HCT116 (cell line): ENCODE results near the gene LEKR1. TPM values are rescaled to one million over a fixed set of nuclear protein-coding genes. Genes with fewer than 3 reads are reported as not detected.
A peak's percentile ranks its signal among the peaks of the same experiment; 100 is the strongest.

Experiments used
- ATAC-seq: fragments of 200-7000 bp; cut with Tn5 transposase; 2 replicates; pipeline ENCODE4 v1.9.1; 2020; ENCODE audit warnings: mild to moderate bottlenecking, moderate library complexity
- BruUV-seq: library from RNA; stranded (reverse); fragments of 400-500 nt; replicated peaks from 2 replicates; lab custom pipeline; 2021; lab: Mats Ljungman, UMichigan
- CTCF ChIA-PET: fragments of 300-600 bp; sonication (Branson Sonifier 250); formaldehyde crosslinking; loops from one replicate; lab custom pipeline; 2021; ENCODE audit warnings: antibody characterized with exemption; lab: Charles Lee
- POLR2A ChIA-PET: fragments of 300-600, 350-600 bp; sonication (Branson Sonifier 250); formaldehyde crosslinking; loops from one replicate; lab custom pipeline; 2021; ENCODE audit warnings: antibody characterized with exemption; lab: Charles Lee
- RAD21 ChIA-PET, 2 experiments: fragments of 300-600 bp; sonication (Branson Sonifier 250); formaldehyde crosslinking; loops; one replicate each; lab custom pipeline; 2023; ENCODE audit warnings: low total read pairs in 2 of 2; ENCODE audit not compliant: uncharacterized antibody in 2 of 2, unreplicated experiment in 2 of 2, low non-redundant PET in 1 of 2; lab: Charles Lee
- DNase-seq: peaks from one replicate; pipeline ENCODE4 v3.0.0-alpha.2; 2010; ENCODE audit warnings: low read depth, low spot score
- H2AFZ ChIP-seq: fragments of 200-600 bp; shearing (Covaris generic), sonication (generic); 2 replicates; pipeline ENCODE4 v1.6.1; 2017; ENCODE audit warnings: low read depth, mixed run types, mixed read lengths, antibody characterized with exemption, low read length; ENCODE audit not compliant: poor library complexity, severe bottlenecking
- H3K27ac ChIP-seq: 2 replicates; pipeline ENCODE4 v1.5.1; 2012; ENCODE audit warnings: low read depth, low read length
- H3K27me3 ChIP-seq: fragments of 200-600 bp; sonication (generic); 2 replicates; pipeline ENCODE4 v1.6.1; 2016; ENCODE audit warnings: mixed run types, low read length, mixed read lengths; ENCODE audit not compliant: insufficient read depth
- H3K36me3 ChIP-seq, 2 experiments: fragments of 200-500 bp in 1 of 2; fragments of 200-600 bp in 1 of 2; sonication (Bioruptor generic) in 1 of 2; sonication (generic) in 1 of 2; 2 replicates each; pipeline versions ENCODE4 v1.5.1 to v1.6.1; 2014 to 2016; ENCODE audit warnings: low read length in 2 of 2, inconsistent platforms in 1 of 2, mixed read lengths in 1 of 2, mixed run types in 1 of 2; ENCODE audit not compliant: insufficient read depth in 2 of 2, control insufficient read depth in 1 of 2
- H3K4me1 ChIP-seq, 2 experiments: fragments of 200-600 bp in 1 of 2; sonication (generic) in 1 of 2; 2 replicates each; pipeline versions ENCODE4 v1.5.1 to v1.6.1; 2012 to 2017; ENCODE audit warnings: low read length in 2 of 2, inconsistent platforms in 1 of 2, mild to moderate bottlenecking in 1 of 2, mixed read lengths in 1 of 2, mixed run types in 1 of 2, moderate library complexity in 1 of 2; ENCODE audit not compliant: insufficient read depth in 2 of 2, control insufficient read depth in 1 of 2
- H3K4me2 ChIP-seq: fragments of 200-600 bp; sonication (generic); 2 replicates; pipeline ENCODE4 v1.6.1; 2017; ENCODE audit warnings: mixed run types, low read length, mixed read lengths
- H3K4me3 ChIP-seq, 2 experiments: fragments of 200-600 bp in 1 of 2; sonication (generic) in 1 of 2; replicated peaks in 1 of 2; 2 replicates each; pipeline ENCODE4 v1.5.1; 2011 to 2016; ENCODE audit warnings: low read length in 2 of 2, control low read depth in 1 of 2, low read depth in 1 of 2, mild to moderate bottlenecking in 1 of 2, mixed read lengths in 1 of 2, mixed run types in 1 of 2
- H3K79me2 ChIP-seq: fragments of 200-600 bp; sonication (generic); 2 replicates; pipeline ENCODE4 v1.6.1; 2017; ENCODE audit warnings: mild to moderate bottlenecking, mixed run types, low read length, moderate library complexity, mixed read lengths; ENCODE audit not compliant: insufficient read depth
- H3K9ac ChIP-seq: fragments of 200-600 bp; sonication (generic); 2 replicates; pipeline ENCODE4 v1.6.1; 2016; ENCODE audit warnings: low read length, mixed read lengths
- H3K9me2 ChIP-seq: fragments of 200-600 bp; sonication (generic), shearing (Covaris generic); 2 replicates; pipeline ENCODE4 v1.6.1; 2017; ENCODE audit warnings: mixed run types, mild to moderate bottlenecking, moderate library complexity; ENCODE audit not compliant: insufficient read depth
- H3K9me3 ChIP-seq, 2 experiments: fragments of 200-500 bp in 1 of 2; fragments of 200-600 bp in 1 of 2; sonication (Bioruptor generic) in 1 of 2; sonication (generic) in 1 of 2; 2 replicates each; pipeline ENCODE4 v1.6.1; 2014 to 2017; ENCODE audit warnings: low read length in 2 of 2, mixed read lengths in 2 of 2, inconsistent platforms in 1 of 2, low read depth in 1 of 2, mild to moderate bottlenecking in 1 of 2, mixed run types in 1 of 2, moderate library complexity in 1 of 2; ENCODE audit not compliant: control insufficient read depth in 1 of 2, insufficient read depth in 1 of 2
- H4K20me1 ChIP-seq: fragments of 200-600 bp; sonication (generic), shearing (Covaris generic); 2 replicates; pipeline ENCODE4 v1.6.1; 2017; ENCODE audit warnings: mixed run types, mild to moderate bottlenecking, moderate library complexity; ENCODE audit not compliant: insufficient read depth
- CBX3 ChIP-seq: IDR thresholded peaks from 2 replicates; pipeline ENCODE4 v1.6.1; 2012; ENCODE audit warnings: low read depth
- CTCF ChIP-seq, 3 experiments: fragments of 200-600 bp in 1 of 3; sonication (generic) in 1 of 3; IDR thresholded peaks in 2 of 3; conservative IDR thresholded peaks in 1 of 3; 2 replicates each; pipeline ENCODE4 v1.5.1; 2012 to 2017; ENCODE audit warnings: low read depth in 2 of 3, low read length in 2 of 3, antibody characterized with exemption in 1 of 3, borderline replicate concordance in 1 of 3, control low read depth in 1 of 3, mild to moderate bottlenecking in 1 of 3, mixed read lengths in 1 of 3, mixed run types in 1 of 3, moderate library complexity in 1 of 3; ENCODE audit not compliant: insufficient read depth in 1 of 3
- ELF1 ChIP-seq: IDR thresholded peaks from 2 replicates; pipeline ENCODE4 v1.6.1; 2012; ENCODE audit warnings: low read depth, borderline replicate concordance
- EZH2 ChIP-seq: fragments of 200-600 bp; sonication (generic); IDR thresholded peaks from 2 replicates; pipeline ENCODE4 v1.6.1; 2017; ENCODE audit warnings: antibody characterized with exemption, mixed run types
- EZH2phosphoT487 ChIP-seq: fragments of 200-600 bp; IDR thresholded peaks from 2 replicates; pipeline ENCODE4 v1.6.1; 2018; ENCODE audit warnings: antibody characterized with exemption, borderline replicate concordance
- POLR2A ChIP-seq: IDR thresholded peaks from 2 replicates; pipeline ENCODE4 v1.7.0; 2011; ENCODE audit warnings: borderline replicate concordance; ENCODE audit not compliant: insufficient read depth, insufficient read length; ENCODE audit errors: extremely low read depth
- POLR2AphosphoS5 ChIP-seq: IDR thresholded peaks from 2 replicates; pipeline ENCODE4 v1.6.1; 2011; ENCODE audit warnings: mild to moderate bottlenecking, low read depth, low read length, moderate library complexity
- SIN3A ChIP-seq: IDR thresholded peaks from 2 replicates; pipeline ENCODE4 v1.6.1; 2012; ENCODE audit warnings: low read depth
- SP1 ChIP-seq: IDR thresholded peaks from 2 replicates; pipeline ENCODE4 v1.6.1; 2012; ENCODE audit warnings: low read depth
- SRF ChIP-seq: IDR thresholded peaks from 2 replicates; pipeline ENCODE4 v1.6.1; 2012; ENCODE audit warnings: low read depth
- TCF7L2 ChIP-seq: IDR thresholded peaks from 2 replicates; pipeline ENCODE4 v1.7.0; 2011; ENCODE audit warnings: borderline replicate concordance, inconsistent platforms; ENCODE audit not compliant: insufficient read depth, insufficient read length; ENCODE audit errors: extremely low read depth
- YY1 ChIP-seq: IDR thresholded peaks from 2 replicates; pipeline ENCODE4 v1.6.1; 2011; ENCODE audit warnings: low read length, low read depth, moderate library complexity, mild to moderate bottlenecking; ENCODE audit not compliant: insufficient replicate concordance; ENCODE audit errors: extremely low read depth
- ZBTB33 ChIP-seq: IDR thresholded peaks from 2 replicates; pipeline ENCODE4 v1.6.1; 2011; ENCODE audit warnings: mild to moderate bottlenecking, low read length, moderate library complexity; ENCODE audit not compliant: insufficient replicate concordance; ENCODE audit errors: extremely low read depth
- ZFX ChIP-seq: fragments of 450-650 bp; IDR thresholded peaks from 2 replicates; pipeline ENCODE4 v1.6.1; 2017
- ZNF274 ChIP-seq: fragments of 200-500 bp; sonication (Bioruptor generic); IDR thresholded peaks from 2 replicates; pipeline ENCODE4 v1.6.1; 2014; ENCODE audit warnings: mild to moderate bottlenecking, low read depth, low read length, inconsistent platforms
- intact Hi-C: fragments of 100-400 bp; cut with micrococcal nuclease; formaldehyde crosslinking; loops from 2 replicates; pipeline ENCODE4 v1.10.0; 2022
- total RNA-seq: library from RNA; stranded (reverse); gene quantifications from one replicate; pipeline ENCODE4 v1.2.1, GENCODE V29; 2021; ENCODE audit not compliant: unreplicated experiment
- TF ChIP-seq, protein P1 (sequence below): IDR thresholded peaks from 2 replicates; pipeline ENCODE4 v1.6.1; 2012
- TF ChIP-seq, protein P2 (sequence below): IDR thresholded peaks from 2 replicates; pipeline ENCODE4 v1.6.1; 2012; ENCODE audit warnings: low read depth
- TF ChIP-seq, protein P3 (sequence below): IDR thresholded peaks from 2 replicates; pipeline ENCODE4 v1.6.1; 2012

LEKR1 gene
- total RNA-seq, 1 experiment from 2014 or later, result 2.1 TPM

- ChIA-PET RAD21 (interaction anchor here (1.3 to 1.8 kb wide), 2 partner anchors 409 to 456 kb away, joined by 3 to 6 read pairs; partner anchors contain the start of gene TIPARP (in 1 of the 2)), POLR2A (interaction anchor here (1.5 to 1.7 kb wide), 2 partner anchors 262 to 408 kb away, joined by 3 to 6 read pairs; partner anchors contain the start of gene TIPARP)
- H2AFZ ChIP-seq, result peak overlapping the region; percentile 91
- peak; percentile 54 for ATAC-seq
- TF ChIP-seq ZFX (no peak), CBX3 (no peak), YY1 (no peak), TCF7L2 (no peak), SP1 (no peak), EZH2 (no peak), POLR2AphosphoS5 (no peak), ELF1 (no peak), POLR2A (no peak), SIN3A (no peak), SRF (no peak), ZBTB33 (no peak), EZH2phosphoT487 (no peak), ZNF274 (no peak), CTCF (IDR thresholded peaks at IDR 0.05 in 2 of 3, conservative IDR thresholded peaks at IDR 0.05 in 1 of 3; ENCODE audit: borderline replicate concordance in 1 of 3, insufficient read depth in 1 of 3, low read depth in 2 of 3, low read length in 2 of 3) (no peak)
- TF ChIP-seq, protein P1, sequence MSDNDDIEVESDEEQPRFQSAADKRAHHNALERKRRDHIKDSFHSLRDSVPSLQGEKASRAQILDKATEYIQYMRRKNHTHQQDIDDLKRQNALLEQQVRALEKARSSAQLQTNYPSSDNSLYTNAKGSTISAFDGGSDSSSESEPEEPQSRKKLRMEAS, result no peak
- TF ChIP-seq, protein P2, sequence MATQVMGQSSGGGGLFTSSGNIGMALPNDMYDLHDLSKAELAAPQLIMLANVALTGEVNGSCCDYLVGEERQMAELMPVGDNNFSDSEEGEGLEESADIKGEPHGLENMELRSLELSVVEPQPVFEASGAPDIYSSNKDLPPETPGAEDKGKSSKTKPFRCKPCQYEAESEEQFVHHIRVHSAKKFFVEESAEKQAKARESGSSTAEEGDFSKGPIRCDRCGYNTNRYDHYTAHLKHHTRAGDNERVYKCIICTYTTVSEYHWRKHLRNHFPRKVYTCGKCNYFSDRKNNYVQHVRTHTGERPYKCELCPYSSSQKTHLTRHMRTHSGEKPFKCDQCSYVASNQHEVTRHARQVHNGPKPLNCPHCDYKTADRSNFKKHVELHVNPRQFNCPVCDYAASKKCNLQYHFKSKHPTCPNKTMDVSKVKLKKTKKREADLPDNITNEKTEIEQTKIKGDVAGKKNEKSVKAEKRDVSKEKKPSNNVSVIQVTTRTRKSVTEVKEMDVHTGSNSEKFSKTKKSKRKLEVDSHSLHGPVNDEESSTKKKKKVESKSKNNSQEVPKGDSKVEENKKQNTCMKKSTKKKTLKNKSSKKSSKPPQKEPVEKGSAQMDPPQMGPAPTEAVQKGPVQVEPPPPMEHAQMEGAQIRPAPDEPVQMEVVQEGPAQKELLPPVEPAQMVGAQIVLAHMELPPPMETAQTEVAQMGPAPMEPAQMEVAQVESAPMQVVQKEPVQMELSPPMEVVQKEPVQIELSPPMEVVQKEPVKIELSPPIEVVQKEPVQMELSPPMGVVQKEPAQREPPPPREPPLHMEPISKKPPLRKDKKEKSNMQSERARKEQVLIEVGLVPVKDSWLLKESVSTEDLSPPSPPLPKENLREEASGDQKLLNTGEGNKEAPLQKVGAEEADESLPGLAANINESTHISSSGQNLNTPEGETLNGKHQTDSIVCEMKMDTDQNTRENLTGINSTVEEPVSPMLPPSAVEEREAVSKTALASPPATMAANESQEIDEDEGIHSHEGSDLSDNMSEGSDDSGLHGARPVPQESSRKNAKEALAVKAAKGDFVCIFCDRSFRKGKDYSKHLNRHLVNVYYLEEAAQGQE, result no peak
- TF ChIP-seq, protein P3, sequence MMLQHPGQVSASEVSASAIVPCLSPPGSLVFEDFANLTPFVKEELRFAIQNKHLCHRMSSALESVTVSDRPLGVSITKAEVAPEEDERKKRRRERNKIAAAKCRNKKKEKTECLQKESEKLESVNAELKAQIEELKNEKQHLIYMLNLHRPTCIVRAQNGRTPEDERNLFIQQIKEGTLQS, result no peak
- TF ChIP-seq, all 23 proteins: peak for 0
- Histone ChIP-seq H4K20me1 (no peaks in the 10 kb centered on the region), H3K4me2 (peak overlapping the region; percentile 68), H3K36me3 (no peaks in the 10 kb centered on the region), H3K9ac (peak overlapping the region; percentile 53), H3K79me2 (no peaks in the 10 kb centered on the region), H3K27ac (no peak overlapping the region), H3K4me3 (peak overlapping the region in 1 of 2 experiments; percentile 22; a peak in 2 of 4 replicates), H3K9me2 (no peaks in the 10 kb centered on the region), H3K9me3 (no peaks in the 10 kb centered on the region), H3K27me3 (no peaks in the 10 kb centered on the region), H3K4me1 (peaks cover 11 to 47% of the 10 kb centered on the region in 2 experiments)
- DNase-seq, result peak; percentile 18
- CTCF ChIA-PET, result interaction anchor here (0.9 to 1.5 kb wide), 10 partner anchors 13 to 932 kb away, joined by 3 to 6 read pairs (median 3); partner anchors contain the start of gene SSR3
- BruUV-seq, result no TSS peak
- intact Hi-C loops, result loop anchor here (1.0 to 5.0 kb wide), 2 partner anchors 932 to 945 kb away; no protein-coding TSS in a partner anchor
Observed at GRCh38 chr3:157082305-157082982, 256.3 kb downstream of the LEKR1 start.
